HG03469 (cell line): ENCODE results near the gene SLC12A8.

ENCODE experiments used
- ATAC-seq: cut with Tn5 transposase; IDR thresholded peaks from one replicate; pipeline ENCODE4 v1.9.1; 2021; ENCODE audit warnings: mild to moderate bottlenecking, moderate library complexity, moderate number of reproducible peaks; ENCODE audit not compliant: unreplicated experiment

SLC12A8 gene

DNA sequence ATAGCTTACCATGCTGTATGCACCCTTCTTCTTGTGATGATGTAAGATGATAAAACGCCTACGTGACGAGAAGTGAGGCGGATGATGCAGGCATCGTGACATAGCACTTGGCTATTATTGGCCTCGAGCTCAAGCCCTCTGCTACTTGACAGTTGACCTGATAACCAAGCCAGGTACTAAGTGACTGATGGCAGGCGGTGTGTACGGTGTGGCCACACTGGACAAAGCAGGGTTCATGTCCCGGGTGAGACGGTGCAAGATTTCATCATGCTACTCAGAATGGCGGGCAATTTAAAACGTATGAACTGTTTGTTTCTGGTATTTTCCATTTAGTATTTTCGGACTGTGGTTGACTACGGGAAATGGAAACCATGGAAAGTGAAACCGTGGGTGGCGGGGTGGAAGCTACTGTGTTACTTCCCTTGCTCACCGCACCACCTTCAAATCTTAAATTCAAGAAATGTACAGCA, 57.7 kb downstream of the SLC12A8 start:
- no peak for ATAC-seq

GRCh38 chr3:125154110-125154509, 58.4 kb downstream of the SLC12A8 start:
- ATAC-seq = no peak

DNA sequence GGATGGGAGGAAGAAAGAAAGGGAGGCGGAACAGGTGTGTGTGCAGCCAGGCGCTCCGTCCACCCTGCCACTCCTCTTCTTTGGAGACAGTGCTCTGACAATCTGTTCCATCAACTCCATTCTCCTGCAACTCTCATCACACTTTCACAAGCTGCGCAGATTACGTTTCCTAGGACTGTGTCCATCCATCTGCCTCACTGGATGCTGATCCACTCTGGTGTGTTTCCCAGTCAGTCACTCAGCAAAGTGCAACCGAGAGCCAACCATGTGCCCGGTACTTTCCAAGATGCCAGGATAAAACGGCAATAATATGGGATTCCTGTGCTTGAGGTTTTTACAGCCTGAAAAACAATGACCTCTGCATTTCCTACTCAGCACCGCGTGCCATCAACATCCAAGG, 59.6 kb downstream of the SLC12A8 start:
- ATAC-seq = no peak

DNA sequence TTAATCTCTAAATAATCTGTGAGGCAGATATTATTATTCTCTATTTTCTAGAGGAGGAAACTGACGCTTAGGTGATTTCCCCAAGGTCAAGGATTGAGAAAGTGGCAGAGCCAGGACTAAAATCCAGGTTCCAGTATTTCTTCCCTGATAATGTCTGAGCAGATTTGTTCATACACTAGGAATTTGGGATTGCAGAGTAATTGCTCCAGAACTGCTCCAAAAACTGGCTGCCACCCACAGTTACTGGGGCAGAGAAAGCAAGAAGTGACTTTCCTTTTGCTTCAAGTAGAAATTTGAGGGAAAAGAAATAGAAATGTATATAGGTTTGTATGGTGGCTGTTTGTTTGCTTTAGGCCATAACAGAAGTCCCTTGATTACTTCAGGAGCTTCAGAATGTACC, 60.6 kb downstream of the SLC12A8 start:
- no peak for ATAC-seq

GRCh38 chr3:125151442-125151817, 61.1 kb downstream of the SLC12A8 start:
- no peak for ATAC-seq

- ATAC-seq = no peak
Observed at GRCh38 chr3:125150525-125151441, 61.8 kb downstream of the SLC12A8 start.

DNA sequence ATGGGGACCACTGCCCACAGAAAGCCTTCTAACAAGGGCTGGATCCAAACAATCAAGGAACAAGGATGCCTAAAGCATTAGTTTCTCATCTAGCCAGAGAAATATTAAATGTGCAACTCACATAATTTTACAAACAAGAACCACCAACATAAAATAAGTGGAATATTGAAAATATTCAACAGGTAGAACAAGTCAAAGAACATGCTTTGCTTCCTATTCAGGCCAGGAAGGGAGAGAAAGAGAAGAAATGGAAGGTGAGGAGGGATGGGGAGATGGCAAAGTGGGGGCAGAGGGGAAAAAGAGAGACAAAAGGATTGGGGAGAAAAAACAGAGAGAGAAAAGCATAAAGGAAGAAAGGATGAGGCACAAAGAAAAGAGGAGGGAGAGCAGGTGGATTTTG, 63.1 kb downstream of the SLC12A8 start:
- ATAC-seq = no peak

DNA sequence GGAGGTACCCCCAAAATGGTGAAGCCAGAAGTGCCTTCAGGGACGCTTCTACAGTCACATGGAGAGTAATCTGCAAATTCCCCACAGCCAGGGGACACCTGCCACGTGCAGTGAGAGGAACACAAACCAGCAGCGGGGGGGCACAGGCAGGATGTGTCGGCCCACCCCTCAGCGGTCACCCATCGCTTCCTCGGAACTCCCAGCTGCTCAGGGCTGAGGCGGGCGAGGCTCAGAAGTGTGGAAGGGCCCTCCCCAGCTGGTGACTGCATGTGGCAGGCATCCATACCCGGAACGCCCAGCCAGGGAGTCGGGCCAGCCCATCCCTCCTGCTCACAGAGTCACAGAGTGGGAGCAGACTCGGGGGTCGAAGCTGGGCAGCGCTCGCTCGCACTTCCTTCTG, 63.7 kb downstream of the SLC12A8 start:
- no peak for ATAC-seq

DNA sequence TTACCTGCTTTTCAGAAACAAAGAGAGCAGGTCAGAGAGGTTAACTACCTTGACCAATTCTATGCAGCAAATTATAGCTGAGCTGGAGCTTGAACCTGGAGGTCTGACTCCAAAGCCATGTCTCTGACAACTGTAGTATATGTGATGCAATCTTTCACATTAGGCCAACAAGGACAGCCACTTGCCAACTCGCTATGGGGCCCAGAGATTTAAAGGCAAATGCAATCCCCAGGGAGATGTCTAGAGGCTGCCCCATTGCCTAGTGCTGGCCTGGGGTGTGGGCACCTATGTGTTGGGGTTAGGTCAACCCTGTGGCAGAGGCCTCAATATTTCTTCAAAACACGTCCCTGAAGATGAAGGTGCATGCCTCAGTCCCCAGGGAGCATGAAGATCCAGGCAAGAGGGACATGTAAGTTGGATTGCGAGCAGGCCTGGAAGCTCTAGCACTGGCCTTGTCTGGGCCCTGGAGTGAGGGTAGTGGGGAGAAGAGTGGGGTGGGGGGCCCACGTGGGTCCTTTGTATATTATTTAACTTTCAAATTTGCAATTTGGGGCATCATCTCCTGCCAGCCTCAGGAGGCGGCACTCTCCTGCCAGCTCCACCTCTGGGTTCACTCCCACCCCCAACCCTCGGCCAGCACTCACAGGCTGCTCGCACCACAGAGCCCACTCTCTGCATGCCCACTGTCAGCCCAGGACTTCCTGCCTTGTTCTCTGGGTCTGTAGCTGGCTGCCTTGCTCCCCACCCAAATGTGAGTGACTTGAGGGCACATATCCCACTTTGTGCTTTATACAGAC, 64.3 kb downstream of the SLC12A8 start:
- ATAC-seq = no peak

DNA sequence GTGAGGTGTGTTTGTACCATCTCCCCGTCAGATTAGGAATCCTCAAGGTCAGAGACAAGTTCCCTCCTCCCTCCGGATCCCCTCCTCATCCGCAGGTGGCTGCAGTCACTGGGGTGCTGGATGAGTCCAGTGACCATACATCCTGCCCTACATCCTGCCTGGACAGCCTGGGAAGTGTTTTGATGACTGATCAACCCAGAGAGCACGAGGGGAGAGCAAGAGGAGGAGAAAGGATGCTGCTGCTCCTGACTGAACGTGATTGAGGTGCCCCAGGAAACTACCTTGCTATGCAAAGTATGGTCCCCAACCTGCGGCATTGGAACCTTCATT, 65.1 kb downstream of the SLC12A8 start:
- no peak for ATAC-seq

DNA sequence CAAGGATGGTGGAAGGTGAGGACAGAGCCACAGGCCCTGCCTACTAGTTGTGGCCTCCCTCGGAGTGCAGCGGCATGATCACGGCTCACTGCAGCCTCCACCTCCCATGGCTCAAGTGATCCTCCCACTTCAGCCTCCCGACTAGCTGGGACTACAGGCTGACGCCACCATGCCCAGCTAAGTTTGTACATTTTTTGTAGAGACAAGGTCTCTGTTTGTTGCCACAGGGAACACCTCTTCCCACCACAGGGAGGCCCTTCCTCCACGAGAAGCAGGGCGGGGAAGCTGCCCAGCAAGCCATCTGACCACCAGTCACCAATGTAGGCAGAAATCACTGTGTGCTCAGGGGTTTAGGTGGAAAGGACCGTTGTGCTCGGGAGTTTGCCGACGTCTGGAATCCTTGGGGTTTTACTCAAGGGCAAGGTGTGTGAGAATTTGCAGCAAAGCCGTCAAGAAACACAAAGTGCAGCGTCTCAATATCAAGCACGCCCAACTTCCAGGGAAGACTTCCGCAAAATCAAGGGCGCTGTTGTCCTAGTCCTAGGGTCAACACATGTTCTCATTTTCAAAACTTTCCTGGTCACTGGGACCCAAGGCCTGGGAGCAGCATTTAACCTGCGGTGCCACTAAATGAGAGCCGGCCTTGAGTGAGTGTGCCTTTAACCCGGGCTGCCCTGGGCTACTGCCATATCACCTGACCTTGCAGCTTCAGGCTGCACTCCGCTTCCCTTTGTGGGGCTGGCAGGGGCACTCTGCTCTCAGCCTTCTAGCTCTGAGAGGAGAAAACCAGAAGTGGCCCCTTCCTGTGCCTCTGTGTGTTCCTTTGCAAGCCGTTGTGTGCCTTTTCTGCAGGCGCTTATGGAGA, 65.7 kb downstream of the SLC12A8 start:
- no peak for ATAC-seq

DNA sequence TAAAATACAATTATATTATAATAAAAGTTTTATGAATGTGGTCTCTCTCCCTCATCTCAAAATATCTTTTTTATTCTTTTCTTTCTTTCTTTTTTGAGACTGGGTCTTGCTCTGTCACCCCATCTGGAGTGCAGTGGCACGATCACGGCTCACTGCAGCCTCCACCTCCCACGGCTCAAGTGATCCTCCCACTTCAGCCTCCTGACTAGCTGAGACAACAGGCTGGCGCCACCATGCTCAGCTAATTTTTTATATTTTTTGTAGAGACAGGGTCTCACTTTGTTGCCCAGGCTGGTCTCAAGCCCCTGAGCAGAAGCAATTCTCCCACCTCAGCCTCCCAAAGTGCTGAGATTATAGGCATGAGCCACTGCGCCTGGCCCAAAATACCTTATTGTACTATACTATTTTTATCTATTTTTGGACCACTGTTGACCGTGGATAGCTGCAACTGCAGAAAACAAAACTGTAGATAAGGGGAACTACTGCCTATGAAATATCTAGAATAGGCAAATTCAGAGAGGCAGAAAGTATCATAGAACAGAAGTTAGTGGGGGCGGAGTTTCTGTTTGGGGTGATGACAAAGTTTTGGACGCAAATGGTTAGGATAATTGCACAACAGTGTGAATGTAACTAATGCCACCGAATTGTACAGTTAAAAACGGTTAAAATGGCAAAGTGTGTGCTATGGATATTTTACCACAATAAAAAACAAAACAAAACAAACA, 66.6 kb downstream of the SLC12A8 start:
- ATAC-seq = no peak

DNA sequence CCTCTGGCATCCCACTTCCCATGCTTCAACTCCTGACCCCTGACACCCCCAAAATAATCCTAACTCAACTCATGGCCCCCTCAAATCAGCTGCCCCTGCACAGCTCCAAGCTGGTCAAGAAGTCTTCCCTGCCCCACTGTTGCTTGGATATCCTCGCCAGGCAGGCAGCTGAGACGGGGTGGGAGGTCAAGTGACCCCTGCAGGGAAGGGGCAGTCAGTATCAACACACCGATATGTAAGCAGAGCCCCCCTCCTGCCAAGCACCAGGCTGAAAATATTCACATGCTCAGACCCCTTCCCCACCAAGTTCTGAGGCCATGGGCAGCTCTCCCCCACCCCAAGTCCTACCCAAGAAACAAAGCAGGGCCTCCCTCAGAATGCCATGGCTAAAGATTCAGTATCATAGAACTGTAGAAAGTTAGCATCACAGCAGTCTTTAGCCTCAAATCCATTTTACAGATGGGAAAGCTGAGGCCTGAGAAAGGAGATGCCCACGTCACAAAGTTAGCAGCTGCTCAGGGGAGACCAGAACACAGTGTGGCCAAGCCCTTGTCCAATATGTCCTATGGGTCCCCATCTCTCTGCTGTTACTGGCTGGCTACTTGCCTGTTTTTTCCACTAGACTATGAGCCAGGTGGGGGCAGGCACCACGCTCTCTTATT, 67.8 kb downstream of the SLC12A8 start:
- ATAC-seq = no peak

DNA sequence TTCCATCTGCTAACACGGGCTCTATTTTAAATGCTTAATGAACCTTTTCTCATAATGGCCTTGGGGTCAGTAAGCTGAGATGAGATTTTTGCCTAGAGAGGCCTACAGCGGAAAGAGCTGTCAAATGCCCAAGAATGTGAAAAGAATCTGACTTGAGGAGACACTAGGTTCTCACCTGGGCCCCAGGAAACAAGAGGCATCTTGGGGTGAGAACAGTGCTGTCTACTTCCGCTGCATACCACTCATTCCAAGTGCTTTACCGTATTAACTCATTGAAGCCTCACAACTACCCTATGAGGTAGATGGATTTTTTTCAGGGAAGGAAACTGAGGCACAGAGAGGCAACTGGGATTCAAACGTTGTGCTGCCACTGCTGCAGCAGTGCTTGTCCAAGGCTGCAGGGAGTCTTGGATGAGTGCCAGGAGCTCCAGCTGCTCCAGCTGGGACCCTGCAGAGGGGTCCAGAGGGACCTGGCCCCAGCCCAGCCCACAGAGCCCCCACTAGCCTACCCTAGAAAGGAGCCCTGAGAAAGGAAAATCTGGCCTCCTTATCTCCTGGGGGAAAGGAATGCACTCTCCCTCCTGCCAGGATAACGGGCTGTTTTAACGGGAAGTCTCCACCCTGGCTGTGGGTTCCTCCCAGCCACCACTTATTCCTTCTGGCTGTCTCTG, 68.4 kb downstream of the SLC12A8 start:
- no peak for ATAC-seq

DNA sequence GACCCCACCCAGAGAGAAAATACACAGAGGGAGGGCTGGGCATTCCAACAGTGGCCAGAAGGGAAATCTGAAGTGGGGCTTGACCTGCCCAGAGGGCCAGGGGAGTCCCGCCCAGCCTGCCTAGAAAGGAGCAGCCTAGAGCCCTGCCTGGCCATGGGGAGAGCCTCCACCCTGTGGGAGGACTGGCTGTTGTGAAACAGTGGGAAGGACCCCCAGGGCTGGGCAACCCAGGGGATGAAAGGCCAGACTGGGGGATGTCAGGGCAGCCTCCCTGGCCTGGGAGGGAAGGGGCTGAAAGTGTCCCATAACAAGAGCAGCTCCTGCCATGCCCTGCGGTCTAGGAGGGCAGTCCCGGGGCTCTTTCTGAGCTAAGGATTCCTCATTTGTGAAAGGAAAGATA, 69.0 kb downstream of the SLC12A8 start:
- no peak for ATAC-seq

- ATAC-seq = no peak
Observed at GRCh38 chr3:125142940-125143339, 69.6 kb downstream of the SLC12A8 start.

DNA sequence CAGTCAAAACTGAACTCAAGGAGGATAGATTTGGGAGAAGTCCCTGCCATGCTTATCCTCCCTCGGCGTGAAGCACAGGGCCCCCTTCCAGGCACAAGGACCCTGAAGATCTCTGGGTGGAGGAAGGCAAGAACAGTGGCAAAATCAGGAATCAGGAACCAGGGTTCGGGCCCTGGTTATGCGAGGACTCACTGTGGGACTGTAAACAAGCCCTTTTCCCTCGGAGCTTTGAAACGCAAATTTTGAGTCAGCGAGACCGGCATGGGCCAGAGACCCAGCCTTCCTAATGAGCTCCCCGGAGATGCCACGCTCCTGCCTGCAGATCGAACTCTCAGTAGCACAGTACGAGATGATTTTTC, 70.1 kb downstream of the SLC12A8 start:
- no peak for ATAC-seq

DNA sequence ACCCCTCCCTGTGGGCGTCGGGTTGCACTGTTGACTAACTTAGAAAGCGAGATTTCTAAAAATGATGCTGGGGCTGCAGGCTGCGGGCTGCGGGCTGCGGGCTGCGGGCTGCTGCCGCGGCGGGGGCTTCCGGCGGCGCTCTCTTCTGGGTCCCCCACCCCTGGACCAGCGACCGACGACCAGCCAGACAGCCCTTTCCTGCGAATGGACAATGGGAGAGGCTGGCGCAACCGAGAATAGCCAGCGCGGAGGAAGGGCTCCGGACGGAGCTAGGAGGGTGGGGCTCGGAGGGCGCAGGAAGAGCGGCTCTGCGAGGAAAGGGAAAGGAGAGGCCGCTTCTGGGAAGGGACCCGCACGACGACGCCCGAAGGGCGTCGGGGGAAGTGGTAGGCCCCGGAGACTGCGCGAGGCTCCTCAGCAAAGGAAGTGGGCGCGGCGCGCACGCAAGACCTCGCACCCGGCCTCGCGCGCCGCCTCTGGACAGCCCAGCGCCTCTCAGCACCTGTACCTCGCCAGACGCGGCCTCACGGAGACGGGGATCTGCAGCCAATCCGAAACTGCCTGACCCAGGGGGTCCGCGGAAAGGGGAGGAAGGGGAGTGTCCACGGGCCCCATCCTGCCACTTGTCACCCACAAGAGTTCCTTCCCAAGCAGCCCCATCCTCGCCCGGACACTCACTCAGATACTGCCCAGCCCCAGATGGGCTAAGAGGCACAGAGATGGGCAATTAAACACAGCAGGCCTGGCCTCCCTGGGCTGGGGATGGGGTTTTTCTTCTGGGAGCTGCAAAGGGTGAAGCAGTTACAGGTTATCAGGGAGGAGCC, 70.7 kb downstream of the SLC12A8 start:
- peak; percentile 33 for ATAC-seq
